Natural killer cell (primary cell): ENCODE measurements around the gene WNK2. TPM values are rescaled to one million over a fixed set of nuclear protein-coding genes. Genes with fewer than 3 reads are reported as not detected.
A peak's percentile ranks its signal among the peaks of the same experiment; 100 is the strongest.

Experiments used
- ATAC-seq, 3 donors: fragments of 150-1000 bp in 2 of 3; fragments of 200-7000 bp in 1 of 3; cut with Tn5 transposase; 1 replicate in 1 of 3; 2 replicates in 2 of 3; pipeline ENCODE4 v1.10.0; 2021; ENCODE audit warnings: mild to moderate bottlenecking in 2 of 3, moderate library complexity in 2 of 3
- DNase-seq, 2 donors: peaks; one replicate each; pipeline versions ENCODE4 v3.0.0 to v3.0.0-alpha.2; 2013 to 2021; ENCODE audit warnings: mixed read lengths in 1 of 2
- H3K27ac ChIP-seq: one replicate; pipeline ENCODE4 v1.5.1; 2013; ENCODE audit warnings: mild to moderate bottlenecking, low read length
- H3K27me3 ChIP-seq: one replicate; pipeline ENCODE4 v1.6.1; 2013; ENCODE audit warnings: low read length; ENCODE audit not compliant: control insufficient read depth, insufficient read depth
- H3K36me3 ChIP-seq: one replicate; pipeline ENCODE4 v1.6.1; 2013; ENCODE audit warnings: low read length; ENCODE audit not compliant: control insufficient read depth, insufficient read depth
- H3K4me1 ChIP-seq: one replicate; pipeline ENCODE4 v1.6.1; 2013; ENCODE audit warnings: low read length; ENCODE audit not compliant: control insufficient read depth, insufficient read depth
- H3K4me3 ChIP-seq: one replicate; pipeline ENCODE4 v1.5.1; 2013; ENCODE audit warnings: low read length
- H3K9me3 ChIP-seq: one replicate; pipeline ENCODE4 v1.6.1; 2013; ENCODE audit warnings: low read length; ENCODE audit not compliant: control insufficient read depth, insufficient read depth
- H3K27ac Mint-ChIP-seq, 2 donors: one replicate each; pipeline ENCODE4 v1.8.0; 2022; ENCODE audit warnings: mild to moderate bottlenecking in 2 of 2, mixed read lengths in 2 of 2, moderate library complexity in 1 of 2
- H3K27me3 Mint-ChIP-seq, 2 donors: one replicate each; pipeline ENCODE4 v1.8.0; 2022; ENCODE audit warnings: low read depth in 2 of 2, mixed read lengths in 2 of 2
- H3K36me3 Mint-ChIP-seq: one replicate; pipeline ENCODE4 v1.8.0; 2022; ENCODE audit warnings: mixed read lengths
- H3K4me1 Mint-ChIP-seq, 2 donors: one replicate each; pipeline ENCODE4 v1.8.0; 2022; ENCODE audit warnings: mixed read lengths in 2 of 2
- H3K4me3 Mint-ChIP-seq: one replicate; pipeline ENCODE4 v1.8.0; 2022; ENCODE audit warnings: mild to moderate bottlenecking, moderate library complexity, mixed read lengths
- H3K9me3 Mint-ChIP-seq, 2 donors: one replicate each; pipeline ENCODE4 v1.8.0; 2022; ENCODE audit warnings: mixed read lengths in 2 of 2
- WGBS: methylation state at CpG from one replicate; pipeline ENCODE4 v1.1.7; 2013; ENCODE audit warnings: missing lambda C conversion rate; ENCODE audit not compliant: insufficient coverage; 5-methylcytosine and 5-hydroxymethylcytosine counted together
- intact Hi-C: fragments of 100-400 bp; cut with micrococcal nuclease; formaldehyde crosslinking; loops from one replicate; pipeline ENCODE4 v1.14.2; 2022
- total RNA-seq, 4 donors: library from RNA; stranded (reverse); fragments of 120-200 nt in 1 of 4; gene quantifications; one replicate each; pipeline versions ENCODE4 v1.2.3 to v1.2.4, GENCODE V29; 2013 to 2022
- TF ChIP-seq, protein P1 (sequence below): fragments of 200-600 bp; IDR thresholded peaks from one replicate; pipeline ENCODE4 v1.8.0; 2022; ENCODE audit warnings: antibody characterized with exemption

The WNK2 gene
- total RNA-seq = under 1 TPM in 1 of 3 donors, not detected in 2; 0.25 TPM
- total RNA-seq (2013) = not detected

DNA sequence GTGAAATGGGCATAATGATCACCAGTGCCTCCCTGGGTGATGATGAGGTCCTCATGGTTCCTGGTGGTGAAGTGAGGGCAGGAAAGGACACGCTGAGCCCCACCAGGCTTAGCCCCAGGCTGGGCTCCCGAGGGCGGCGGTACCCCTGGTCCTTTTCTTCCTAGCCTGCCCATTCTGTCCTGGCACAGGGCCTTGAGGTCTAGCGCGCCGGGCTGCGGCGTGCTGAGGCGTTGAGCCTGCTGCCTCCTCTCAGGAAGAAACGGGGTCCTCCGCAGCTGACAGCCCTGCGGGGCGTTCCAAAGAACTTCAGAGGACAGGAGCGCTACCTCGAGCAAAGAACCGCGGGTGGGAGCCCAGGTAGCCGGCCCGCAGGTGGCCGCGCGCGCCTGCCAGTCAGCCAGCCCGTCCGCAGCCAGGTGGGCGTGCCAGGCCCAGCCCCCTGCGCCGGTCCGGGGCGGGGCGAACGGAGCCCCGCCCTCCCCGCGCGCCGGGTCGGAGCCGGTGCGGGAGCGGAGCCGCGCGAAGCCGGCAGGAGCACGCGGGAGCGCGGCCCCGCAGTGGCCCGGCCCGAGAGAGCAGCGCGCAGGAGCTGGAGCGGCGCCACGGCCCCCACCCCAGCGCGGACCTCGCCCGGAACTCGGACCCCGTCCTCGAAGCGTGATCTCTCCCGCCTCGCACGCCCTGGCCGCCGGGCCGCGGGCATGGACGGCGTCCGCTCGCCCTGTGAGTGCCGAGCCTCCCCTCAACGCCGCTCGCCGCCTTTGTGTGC is at the start of gene WNK2:
TSS of gene WNK2 (plus strand) at position 477 of the 769 bp plus-strand sequence. CDS start 791 bp downstream, outside the sequence.
- 1% methylated on average over 82 of the region's 82 CpGs for WGBS
- peaks cover 19% of the 10 kb centered on the region for H3K27me3 ChIP-seq

DNA sequence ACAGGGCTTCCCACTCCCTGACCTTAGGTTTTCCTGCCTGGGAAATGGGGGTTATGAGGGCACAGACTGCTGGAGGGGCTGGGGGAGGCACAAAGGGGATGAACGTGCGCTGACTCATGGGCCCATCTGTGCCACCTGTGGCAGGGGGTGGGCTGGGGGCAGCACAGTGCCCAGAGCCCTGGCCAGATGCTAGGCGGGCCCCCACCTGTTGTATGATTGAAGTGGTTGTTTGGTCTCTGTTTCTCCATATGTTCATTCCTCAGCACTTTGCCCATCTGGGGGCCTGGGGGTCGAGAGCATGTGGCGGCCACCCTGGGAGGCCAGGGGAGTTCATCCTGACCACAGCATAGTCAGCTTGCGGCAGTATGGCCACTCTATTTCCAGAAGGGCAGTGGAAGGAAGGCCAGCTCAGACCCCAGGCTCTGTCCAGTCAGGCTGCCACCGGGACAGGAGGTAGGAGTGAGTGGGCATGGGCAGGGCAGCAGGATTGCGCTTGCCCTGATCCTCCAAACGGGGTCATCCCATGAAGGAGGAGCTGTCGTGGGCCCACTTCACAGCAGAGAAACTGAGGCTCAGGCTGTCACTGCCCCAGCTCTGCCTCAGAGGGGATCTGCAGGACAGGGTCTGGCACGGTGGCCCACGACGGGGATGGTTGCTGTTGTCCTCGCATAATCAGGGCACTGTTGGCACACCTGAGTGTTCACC is 49.0 kb upstream of the WNK2 start:
- intact Hi-C loops = loop anchor here (5.0 to 10.0 kb wide), 2 partner anchors 38 to 320 kb away; partner anchors contain the start of genes CARD19, FAM120A and FAM120AOS
- H3K36me3 Mint-ChIP-seq = no peaks in the 10 kb centered on the region
- peaks cover 27 to 34% of the 10 kb centered on the region in 2 donors for H3K4me1 Mint-ChIP-seq
- H3K4me3 Mint-ChIP-seq = peak overlapping the region; percentile 88
- H3K36me3 ChIP-seq = no peaks in the 10 kb centered on the region
- H3K9me3 Mint-ChIP-seq = no peaks in the 10 kb centered on the region
- ATAC-seq = no peak
- peak overlapping the region; percentile 89 for H3K4me3 ChIP-seq
- peak overlapping the region; percentile 82 for H3K27ac ChIP-seq
- DNase-seq = no peak
- peaks cover 3% of the 10 kb centered on the region for H3K9me3 ChIP-seq
- H3K27me3 Mint-ChIP-seq = peaks cover 0 to 5% of the 10 kb centered on the region in 2 donors
- no peaks in the 10 kb centered on the region for H3K27me3 ChIP-seq
- 74% methylated on average over 14 of the region's 14 CpGs for WGBS
- H3K4me1 ChIP-seq = peaks cover 49% of the 10 kb centered on the region
- peak overlapping the region; percentile 90 to 97 for H3K27ac Mint-ChIP-seq
- TF ChIP-seq, protein P1, sequence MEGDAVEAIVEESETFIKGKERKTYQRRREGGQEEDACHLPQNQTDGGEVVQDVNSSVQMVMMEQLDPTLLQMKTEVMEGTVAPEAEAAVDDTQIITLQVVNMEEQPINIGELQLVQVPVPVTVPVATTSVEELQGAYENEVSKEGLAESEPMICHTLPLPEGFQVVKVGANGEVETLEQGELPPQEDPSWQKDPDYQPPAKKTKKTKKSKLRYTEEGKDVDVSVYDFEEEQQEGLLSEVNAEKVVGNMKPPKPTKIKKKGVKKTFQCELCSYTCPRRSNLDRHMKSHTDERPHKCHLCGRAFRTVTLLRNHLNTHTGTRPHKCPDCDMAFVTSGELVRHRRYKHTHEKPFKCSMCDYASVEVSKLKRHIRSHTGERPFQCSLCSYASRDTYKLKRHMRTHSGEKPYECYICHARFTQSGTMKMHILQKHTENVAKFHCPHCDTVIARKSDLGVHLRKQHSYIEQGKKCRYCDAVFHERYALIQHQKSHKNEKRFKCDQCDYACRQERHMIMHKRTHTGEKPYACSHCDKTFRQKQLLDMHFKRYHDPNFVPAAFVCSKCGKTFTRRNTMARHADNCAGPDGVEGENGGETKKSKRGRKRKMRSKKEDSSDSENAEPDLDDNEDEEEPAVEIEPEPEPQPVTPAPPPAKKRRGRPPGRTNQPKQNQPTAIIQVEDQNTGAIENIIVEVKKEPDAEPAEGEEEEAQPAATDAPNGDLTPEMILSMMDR = no peak

More for the DNA sequence above, at the start of gene WNK2:
- Mint-ChIP-seq H3K27me3 (peaks cover 40 to 62% of the 10 kb centered on the region in 2 donors), H3K4me1 (no peaks in the 10 kb centered on the region), H3K36me3 (no peaks in the 10 kb centered on the region), H3K4me3 (peak within 1 kb of the TSS; percentile 76), H3K9me3 (no peaks in the 10 kb centered on the region), H3K27ac (no peak within 1 kb of the TSS)
- Histone ChIP-seq H3K4me1 (peaks cover 10% of the 10 kb centered on the region), H3K9me3 (no peaks in the 10 kb centered on the region), H3K27ac (no peak within 1 kb of the TSS), H3K36me3 (no peaks in the 10 kb centered on the region), H3K4me3 (no peak within 1 kb of the TSS)
- DNase-seq (peak; percentile 33 to 69), ATAC-seq (peak; percentile 64 to 89 (median 81))
- TF ChIP-seq, protein P1 = no peak
- intact Hi-C loops = no loop called here

DNA sequence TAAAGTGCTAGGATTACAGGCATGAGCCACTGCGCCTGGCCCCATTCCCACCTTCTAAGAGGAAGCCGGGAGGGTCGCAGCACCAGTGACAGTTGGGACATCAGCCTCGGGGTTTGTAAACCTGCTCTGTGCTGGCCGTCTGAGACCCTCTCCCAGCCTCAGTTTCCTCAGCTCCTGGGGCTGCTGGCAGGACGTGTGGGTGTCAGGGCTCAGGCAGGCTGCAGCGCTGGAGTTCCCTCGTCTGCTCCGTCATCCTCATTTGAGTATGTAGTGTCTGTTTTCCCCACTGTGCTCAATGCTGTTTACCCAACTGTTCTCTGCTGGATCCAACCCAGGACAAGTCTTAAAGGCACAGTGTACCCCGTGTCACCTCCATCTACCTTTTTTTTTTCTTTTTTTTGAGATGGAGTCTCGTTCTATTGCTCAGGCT is 47.9 kb upstream of the WNK2 start:
- H3K27me3 Mint-ChIP-seq = peaks cover 0 to 5% of the 10 kb centered on the region in 2 donors
- H3K27ac ChIP-seq = no peak overlapping the region
- no peaks in the 10 kb centered on the region for H3K27me3 ChIP-seq
- peaks cover 44% of the 10 kb centered on the region for H3K4me1 ChIP-seq
- intact Hi-C loops = loop anchor here (10.0 kb wide), 1 partner anchor 319 kb away; the partner anchor contains the start of genes FAM120A and FAM120AOS
- no peaks in the 10 kb centered on the region for H3K36me3 Mint-ChIP-seq
- TF ChIP-seq, protein P1 = no peak
- 84% methylated on average over 11 of the region's 11 CpGs for WGBS
- DNase-seq (no peak), ATAC-seq (no peak)
- H3K36me3 ChIP-seq = no peaks in the 10 kb centered on the region
- peaks cover 3% of the 10 kb centered on the region for H3K9me3 ChIP-seq
- no peak overlapping the region for H3K4me3 ChIP-seq
- H3K9me3 Mint-ChIP-seq = no peaks in the 10 kb centered on the region
- peak overlapping the region; percentile 35 for H3K4me3 Mint-ChIP-seq
- H3K4me1 Mint-ChIP-seq = peaks cover 19 to 30% of the 10 kb centered on the region in 2 donors
- peak overlapping the region; percentile 90 to 97 for H3K27ac Mint-ChIP-seq
